Left lobe of liver (tissue), 2 donors: Measurements from ENCODE around the gene HTT-AS. TPM values are rescaled to one million over a fixed set of nuclear protein-coding genes. Genes with fewer than 3 reads are reported as not detected.
A peak's percentile ranks its signal among the peaks of the same experiment; 100 is the strongest.

Source experiments
- ATAC-seq: fragments of 200-7000 bp; cut with Tn5 transposase; one replicate; pipeline ENCODE4 v1.9.1; 2020; ENCODE audit warnings: mild to moderate bottlenecking, moderate library complexity
- DNase-seq: peaks from one replicate; pipeline ENCODE4 v3.0.0-alpha.2; 2020; ENCODE audit warnings: low spot score
- total RNA-seq: library from RNA; stranded (reverse); gene quantifications from one replicate; pipeline ENCODE4 v1.2.1, GENCODE V29; 2021
- donor health status: DM: no; HTN: no; CAD: no; lungs with moderate emphysema.
- donor health status: DM: no; HTN: yes; CAD: no.

HTT-AS gene
- total RNA-seq, 1 donor from 2014 or later, result not detected

GRCh38 chr4:3091464-3091863, 17.1 kb upstream of the HTT-AS start:
- DNase-seq, result no peak
- ATAC-seq, result peak; percentile 51

DNA sequence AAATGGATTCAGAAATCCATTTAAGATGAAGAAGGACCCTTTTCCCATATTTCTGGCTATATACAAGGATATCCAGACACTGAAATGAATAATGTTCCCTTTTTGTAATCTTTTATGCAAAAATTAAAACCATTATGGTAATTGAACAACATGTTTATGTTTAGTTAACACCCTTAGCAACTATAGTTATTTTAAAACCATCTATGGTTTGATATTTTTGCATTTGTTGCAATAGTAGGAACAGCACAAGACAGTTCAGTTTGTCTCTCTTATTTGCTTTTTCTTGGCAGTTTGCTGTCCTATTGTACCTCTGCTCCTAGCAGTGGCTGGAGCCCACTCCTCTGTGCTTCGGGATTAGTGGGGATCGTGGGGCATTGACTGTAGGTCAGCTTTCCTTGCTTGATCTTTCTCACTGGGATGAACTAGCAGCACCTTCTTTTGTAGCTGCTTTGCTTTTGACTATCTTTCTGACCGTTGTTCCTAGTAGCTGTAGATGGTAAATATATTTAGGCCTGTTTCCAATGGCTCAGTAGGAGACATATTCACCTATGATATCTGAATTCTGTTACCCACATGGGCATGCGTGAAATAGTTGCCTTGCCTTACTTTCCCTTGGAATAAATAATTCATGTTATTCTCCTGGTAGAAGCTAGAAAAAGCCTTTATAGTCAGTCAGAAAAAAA, 12.9 kb upstream of the HTT-AS start:
- ATAC-seq, result peak; percentile 68
- no peak for DNase-seq

- no peak for ATAC-seq
- no peak for DNase-seq
Measured at GRCh38 chr4:3085948-3086670, 11.8 kb upstream of the HTT-AS start.

- DNase-seq, result no peak
- no peak for ATAC-seq
Measured at GRCh38 chr4:3083732-3084131, 9.4 kb upstream of the HTT-AS start.

GRCh38 chr4:3082925-3083515, 8.7 kb upstream of the HTT-AS start:
- DNase-seq (no peak), ATAC-seq (no peak)

DNA sequence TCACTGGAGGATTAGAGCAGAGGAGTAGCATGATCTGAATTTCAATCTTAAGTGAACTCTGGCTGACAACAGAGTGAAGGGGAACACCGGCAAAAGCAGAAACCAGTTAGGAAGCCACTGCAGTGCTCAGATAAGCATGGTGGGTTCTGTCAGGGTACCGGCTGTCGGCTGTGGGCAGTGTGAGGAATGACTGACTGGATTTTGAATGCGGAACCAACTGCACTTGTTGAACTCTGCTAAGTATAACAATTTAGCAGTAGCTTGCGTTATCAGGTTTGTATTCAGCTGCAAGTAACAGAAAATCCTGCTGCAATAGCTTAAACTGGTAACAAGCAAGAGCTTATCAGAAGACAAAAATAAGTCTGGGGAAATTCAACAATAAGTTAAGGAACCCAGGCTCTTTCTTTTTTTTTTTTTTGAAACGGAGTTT, 5.4 kb upstream of the HTT-AS start:
- DNase-seq (no peak), ATAC-seq (no peak)

GRCh38 chr4:3077796-3078195, 3.5 kb upstream of the HTT-AS start:
- ATAC-seq (no peak), DNase-seq (no peak)

DNA sequence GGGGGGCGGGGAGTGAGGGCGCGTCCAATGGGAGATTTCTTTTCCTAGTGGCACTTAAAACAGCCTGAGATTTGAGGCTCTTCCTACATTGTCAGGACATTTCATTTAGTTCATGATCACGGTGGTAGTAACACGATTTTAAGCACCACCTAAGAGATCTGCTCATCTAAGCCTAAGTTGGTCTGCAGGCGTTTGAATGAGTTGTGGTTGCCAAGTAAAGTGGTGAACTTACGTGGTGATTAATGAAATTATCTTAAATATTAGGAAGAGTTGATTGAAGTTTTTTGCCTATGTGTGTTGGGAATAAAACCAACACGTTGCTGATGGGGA, 1.3 kb upstream of the HTT-AS start:
- DNase-seq, result no peak

DNA sequence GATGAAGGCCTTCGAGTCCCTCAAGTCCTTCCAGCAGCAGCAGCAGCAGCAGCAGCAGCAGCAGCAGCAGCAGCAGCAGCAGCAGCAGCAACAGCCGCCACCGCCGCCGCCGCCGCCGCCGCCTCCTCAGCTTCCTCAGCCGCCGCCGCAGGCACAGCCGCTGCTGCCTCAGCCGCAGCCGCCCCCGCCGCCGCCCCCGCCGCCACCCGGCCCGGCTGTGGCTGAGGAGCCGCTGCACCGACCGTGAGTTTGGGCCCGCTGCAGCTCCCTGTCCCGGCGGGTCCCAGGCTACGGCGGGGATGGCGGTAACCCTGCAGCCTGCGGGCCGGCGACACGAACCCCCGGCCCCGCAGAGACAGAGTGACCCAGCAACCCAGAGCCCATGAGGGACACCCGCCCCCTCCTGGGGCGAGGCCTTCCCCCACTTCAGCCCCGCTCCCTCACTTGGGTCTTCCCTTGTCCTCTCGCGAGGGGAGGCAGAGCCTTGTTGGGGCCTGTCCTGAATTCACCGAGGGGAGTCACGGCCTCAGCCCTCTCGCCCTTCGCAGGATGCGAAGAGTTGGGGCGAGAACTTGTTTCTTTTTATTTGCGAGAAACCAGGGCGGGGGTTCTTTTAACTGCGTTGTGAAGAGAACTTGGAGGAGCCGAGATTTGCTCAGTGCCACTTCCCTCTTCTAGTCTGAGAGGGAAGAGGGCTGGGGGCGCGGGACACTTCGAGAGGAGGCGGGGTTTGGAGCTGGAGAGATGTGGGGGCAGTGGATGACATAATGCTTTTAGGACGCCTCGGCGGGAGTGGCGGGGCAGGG, 711 bp upstream of the HTT-AS start:
- ATAC-seq (peak; percentile 0), DNase-seq (peak; percentile 52)

More for the DNA sequence above, 1.3 kb upstream of the HTT-AS start:
- ATAC-seq, result no peak

- DNase-seq (no peak), ATAC-seq (no peak)
Measured at GRCh38 chr4:3073158-3074077, 920 bp downstream of the HTT-AS start.

GRCh38 chr4:3071811-3072210, 2.5 kb downstream of the HTT-AS start:
- ATAC-seq (no peak), DNase-seq (no peak)

DNA sequence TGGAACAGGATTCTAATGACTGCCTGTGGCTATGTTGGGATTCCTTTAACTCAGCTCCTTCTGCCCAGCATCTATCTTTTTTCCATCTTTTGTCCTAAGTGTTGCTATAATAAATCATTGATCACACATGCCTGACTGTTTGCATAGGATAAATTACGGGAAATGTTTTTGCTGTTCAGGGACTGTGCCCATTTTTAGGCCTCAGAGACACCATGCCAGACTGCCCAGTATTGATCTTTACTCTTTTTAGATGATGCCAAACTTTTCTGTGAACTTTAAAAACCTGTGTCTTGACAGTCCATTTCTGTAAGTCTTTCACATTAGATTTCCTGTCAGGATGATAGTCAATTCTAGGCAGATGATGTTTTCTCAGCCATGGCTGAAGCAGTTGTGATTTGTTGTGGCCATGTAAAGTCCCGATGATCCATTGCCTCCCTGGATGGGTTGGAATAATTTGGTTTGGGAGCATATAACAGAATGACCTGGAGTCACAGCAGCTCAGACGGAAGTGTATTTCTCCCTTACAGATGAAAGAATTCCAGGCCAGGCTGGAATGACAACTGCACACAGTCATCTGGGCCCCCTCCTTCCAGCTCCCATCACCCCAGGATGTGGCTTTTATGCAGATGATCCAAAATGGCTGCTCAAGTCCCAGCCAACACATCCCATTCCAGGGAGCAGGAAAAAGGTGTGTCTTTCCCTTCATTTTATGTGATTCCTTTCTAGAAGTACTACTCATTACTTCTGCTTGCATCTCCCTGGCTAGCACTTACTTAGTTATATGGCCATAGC, 3.4 kb downstream of the HTT-AS start:
- ATAC-seq (no peak), DNase-seq (no peak)

DNA sequence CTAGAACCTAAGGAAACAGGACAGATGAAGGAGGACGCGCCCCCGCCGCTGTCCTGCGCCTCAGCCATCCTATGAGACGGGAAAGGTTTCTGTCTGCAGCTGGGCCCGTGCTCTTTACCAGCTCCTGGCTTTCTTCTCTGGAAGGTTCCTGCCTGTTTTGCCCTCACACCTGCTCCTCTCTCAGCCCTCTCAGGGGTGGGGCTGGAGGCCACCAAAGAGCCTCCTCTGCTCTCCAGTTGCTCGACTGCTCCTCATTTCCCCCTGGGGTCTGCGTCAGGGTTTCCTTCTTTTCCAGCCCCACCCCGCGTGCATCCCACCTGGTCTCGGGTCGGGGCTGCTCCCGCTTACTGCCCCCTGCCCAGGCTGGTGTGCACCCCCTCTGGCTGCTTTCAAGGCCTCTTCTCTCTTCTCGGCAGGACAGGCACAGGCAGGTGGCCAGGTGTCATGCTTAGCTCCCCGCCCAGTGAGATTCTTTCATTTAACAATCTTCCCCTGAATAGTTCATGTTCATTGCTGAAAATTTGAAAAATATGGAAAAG, 4.6 kb downstream of the HTT-AS start:
- DNase-seq, result no peak
- ATAC-seq, result no peak

DNA sequence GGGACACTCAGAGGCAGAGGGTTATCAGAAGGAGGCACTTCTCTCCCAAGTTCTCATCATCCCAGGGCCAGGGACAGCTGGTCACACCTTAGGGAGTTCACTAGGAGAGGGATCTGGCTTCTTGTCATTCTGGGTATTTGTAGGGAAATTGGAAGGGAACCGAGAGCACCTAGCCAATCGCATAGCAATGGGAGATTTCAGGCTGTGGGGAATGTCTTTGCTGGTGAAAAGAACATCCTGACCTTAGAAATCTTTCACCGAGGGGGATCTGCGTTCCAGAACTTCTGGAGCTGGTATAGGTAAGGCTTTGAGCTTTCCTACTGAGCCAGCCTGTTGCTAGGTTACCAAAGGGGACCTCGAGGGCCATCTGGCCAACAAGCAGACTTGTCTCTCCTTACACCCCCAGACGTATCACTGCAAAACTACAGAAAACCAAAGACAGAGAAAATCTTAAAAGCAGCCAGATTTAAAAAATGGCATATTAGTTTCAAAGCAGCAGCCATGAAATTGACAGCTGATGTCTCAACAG, 6.8 kb downstream of the HTT-AS start:
- DNase-seq, result no peak
- ATAC-seq, result no peak

- ATAC-seq, result no peak
Measured at GRCh38 chr4:3066836-3067400, 7.4 kb downstream of the HTT-AS start.

GRCh38 chr4:3065551-3065950, 8.8 kb downstream of the HTT-AS start:
- ATAC-seq (no peak), DNase-seq (no peak)

More at GRCh38 chr4:3066836-3067400, 7.4 kb downstream of the HTT-AS start:
- DNase-seq, result no peak

DNA sequence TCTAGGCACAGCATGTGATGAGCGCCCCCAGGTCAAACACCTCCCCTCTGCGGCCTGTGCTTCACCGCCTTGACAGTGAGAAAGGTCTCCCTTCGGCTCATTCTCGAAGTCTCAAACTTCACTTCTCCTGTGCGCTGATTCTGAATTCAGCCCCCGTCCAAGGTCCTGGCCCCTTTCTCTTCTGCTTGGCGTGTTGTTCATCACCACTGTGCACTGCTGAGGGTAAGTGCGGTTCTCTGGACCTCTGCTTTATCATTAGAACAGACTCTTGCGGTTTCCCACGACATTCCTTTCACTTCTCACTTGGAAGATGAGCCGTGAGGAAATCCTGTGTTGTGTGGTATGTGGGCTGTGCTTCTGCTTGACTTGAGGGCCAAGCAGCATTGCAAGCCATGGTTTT, 11.9 kb downstream of the HTT-AS start:
- DNase-seq (no peak), ATAC-seq (no peak)

DNA sequence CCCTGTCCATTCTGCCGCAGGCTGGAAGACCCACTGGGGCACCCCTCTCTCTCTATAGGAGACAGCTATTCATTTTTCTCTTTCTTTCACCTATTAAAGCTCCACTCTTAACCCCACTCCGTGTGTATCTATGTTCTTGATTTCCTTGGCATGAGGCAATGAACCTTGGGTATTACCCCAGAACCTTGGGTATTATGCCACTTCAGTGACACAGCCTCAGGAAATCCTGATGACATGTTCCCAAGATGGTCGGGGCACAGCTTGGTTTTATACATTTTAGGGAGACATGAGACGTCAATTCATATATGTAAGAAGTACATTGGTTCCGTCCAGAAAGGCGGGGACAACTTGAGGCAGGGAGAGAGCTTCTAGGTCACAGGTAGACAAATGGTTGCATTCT, 13.4 kb downstream of the HTT-AS start:
- ATAC-seq (no peak), DNase-seq (no peak)

- no peak for ATAC-seq
- no peak for DNase-seq
Measured at GRCh38 chr4:3059943-3060342, 14.4 kb downstream of the HTT-AS start.
